ENCODE data around the gene NFU1.

The NFU1 gene

GRCh38 chr2:69382547-69382946, 54.7 kb downstream of the NFU1 start:
- no peak for TF ChIP-seq POLR2AphosphoS5 (IDR thresholded peaks at IDR 0.05; ENCODE audit: low read depth, low read length)
- no peak for TF ChIP-seq SIN3A (IDR thresholded peaks at IDR 0.05; ENCODE audit: borderline replicate concordance, insufficient read depth, low read length)
- no peak for TF ChIP-seq TAF1 (IDR thresholded peaks at IDR 0.05; ENCODE audit: borderline replicate concordance, insufficient read depth, low read length)
- TF ChIP-seq FOXP2 (optimal IDR thresholded peaks at IDR 0.05; ENCODE audit: borderline replicate concordance, extremely low read depth, extremely low read length, insufficient read depth): no peak
- TF ChIP-seq REST (IDR thresholded peaks at IDR 0.05; ENCODE audit: insufficient read depth in 1 of 2, low read depth in 2 of 2, low read length in 2 of 2): no peak

- TF ChIP-seq REST (IDR thresholded peaks at IDR 0.05; ENCODE audit: insufficient read depth in 1 of 2, low read depth in 2 of 2, low read length in 2 of 2) (no peak), FOXP2 (optimal IDR thresholded peaks at IDR 0.05; ENCODE audit: borderline replicate concordance, extremely low read depth, extremely low read length, insufficient read depth) (no peak), POLR2AphosphoS5 (IDR thresholded peaks at IDR 0.05; ENCODE audit: low read depth, low read length) (no peak)
These were observed 55.9 kb downstream of the NFU1 start for GRCh38 chr2:69381337-69381737.

GRCh38 chr2:69380072-69380917, 56.9 kb downstream of the NFU1 start:
- TF ChIP-seq REST (IDR thresholded peaks at IDR 0.05; ENCODE audit: insufficient read depth in 1 of 2, low read depth in 2 of 2, low read length in 2 of 2) (no peak), TAF1 (IDR thresholded peaks at IDR 0.05; ENCODE audit: borderline replicate concordance, insufficient read depth, low read length) (no peak), SIN3A (IDR thresholded peaks at IDR 0.05; ENCODE audit: borderline replicate concordance, insufficient read depth, low read length) (no peak), FOXP2 (optimal IDR thresholded peaks at IDR 0.05; ENCODE audit: borderline replicate concordance, extremely low read depth, extremely low read length, insufficient read depth) (no peak), POLR2AphosphoS5 (IDR thresholded peaks at IDR 0.05; ENCODE audit: low read depth, low read length) (no peak)

GRCh38 chr2:69376403-69376802, 60.8 kb downstream of the NFU1 start:
- TF ChIP-seq TAF1 (IDR thresholded peaks at IDR 0.05; ENCODE audit: borderline replicate concordance, insufficient read depth, low read length) (no peak), FOXP2 (optimal IDR thresholded peaks at IDR 0.05; ENCODE audit: borderline replicate concordance, extremely low read depth, extremely low read length, insufficient read depth) (no peak), SIN3A (IDR thresholded peaks at IDR 0.05; ENCODE audit: borderline replicate concordance, insufficient read depth, low read length) (no peak), POLR2AphosphoS5 (IDR thresholded peaks at IDR 0.05; ENCODE audit: low read depth, low read length) (no peak), REST (IDR thresholded peaks at IDR 0.05; ENCODE audit: insufficient read depth in 1 of 2, low read depth in 2 of 2, low read length in 2 of 2) (no peak)

All from PFSK-1 (cell line).